22Rv1 (cell line): Measurements from ENCODE around the gene KRT9.
"Not testable (repeated sequence)": the region's sequence is repeated elsewhere in the genome, so short reads cannot be mapped to it uniquely, and the experiment has no call there.

Experiments used
- H3K27ac ChIP-seq: fragments of 450-650 bp; 2 replicates; pipeline ENCODE4 v1.5.1; 2017
- ZFX ChIP-seq: fragments of 450-650 bp; IDR thresholded peaks from 2 replicates; pipeline ENCODE4 v1.6.1; 2017; ENCODE audit warnings: antibody characterized with exemption, borderline replicate concordance
- TF ChIP-seq, protein P1 (sequence below): fragments of 450-650 bp; IDR thresholded peaks from 2 replicates; pipeline ENCODE4 v1.5.1; 2017; ENCODE audit warnings: mild to moderate bottlenecking

Gene KRT9

DNA sequence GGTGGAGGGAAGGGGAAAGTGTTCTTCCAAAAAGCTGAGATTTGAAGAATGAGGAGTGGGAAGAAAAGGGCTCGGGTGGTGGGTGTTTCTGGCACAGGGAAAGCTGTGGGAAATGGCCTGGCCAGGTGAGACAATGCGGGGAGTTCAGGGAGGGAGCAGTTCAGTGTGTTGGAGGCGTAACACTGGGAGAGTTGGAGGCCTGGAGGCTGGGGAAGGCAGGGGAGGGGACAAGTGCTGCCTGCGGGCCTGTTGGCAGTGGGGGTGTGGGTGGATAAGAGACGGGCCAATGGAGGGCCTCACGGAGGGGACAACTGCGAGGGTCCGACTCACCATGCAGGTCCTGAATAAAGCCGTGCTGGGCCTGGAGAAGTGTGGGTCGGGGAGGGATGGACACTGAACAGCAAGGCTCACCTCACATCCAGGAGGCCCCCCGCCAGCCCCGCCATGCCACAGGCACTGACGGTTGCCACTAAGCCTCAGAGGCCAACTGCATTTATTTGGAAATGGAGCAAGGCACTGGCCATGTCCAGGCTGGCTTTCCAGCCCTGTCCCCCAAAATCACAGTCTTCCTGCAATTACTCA lies 25.9 kb downstream of the KRT9 start:
- TF ChIP-seq, protein P1, sequence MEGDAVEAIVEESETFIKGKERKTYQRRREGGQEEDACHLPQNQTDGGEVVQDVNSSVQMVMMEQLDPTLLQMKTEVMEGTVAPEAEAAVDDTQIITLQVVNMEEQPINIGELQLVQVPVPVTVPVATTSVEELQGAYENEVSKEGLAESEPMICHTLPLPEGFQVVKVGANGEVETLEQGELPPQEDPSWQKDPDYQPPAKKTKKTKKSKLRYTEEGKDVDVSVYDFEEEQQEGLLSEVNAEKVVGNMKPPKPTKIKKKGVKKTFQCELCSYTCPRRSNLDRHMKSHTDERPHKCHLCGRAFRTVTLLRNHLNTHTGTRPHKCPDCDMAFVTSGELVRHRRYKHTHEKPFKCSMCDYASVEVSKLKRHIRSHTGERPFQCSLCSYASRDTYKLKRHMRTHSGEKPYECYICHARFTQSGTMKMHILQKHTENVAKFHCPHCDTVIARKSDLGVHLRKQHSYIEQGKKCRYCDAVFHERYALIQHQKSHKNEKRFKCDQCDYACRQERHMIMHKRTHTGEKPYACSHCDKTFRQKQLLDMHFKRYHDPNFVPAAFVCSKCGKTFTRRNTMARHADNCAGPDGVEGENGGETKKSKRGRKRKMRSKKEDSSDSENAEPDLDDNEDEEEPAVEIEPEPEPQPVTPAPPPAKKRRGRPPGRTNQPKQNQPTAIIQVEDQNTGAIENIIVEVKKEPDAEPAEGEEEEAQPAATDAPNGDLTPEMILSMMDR, result no peak
- TF ChIP-seq ZFX, result no peak
- no peak overlapping the region for H3K27ac ChIP-seq

DNA sequence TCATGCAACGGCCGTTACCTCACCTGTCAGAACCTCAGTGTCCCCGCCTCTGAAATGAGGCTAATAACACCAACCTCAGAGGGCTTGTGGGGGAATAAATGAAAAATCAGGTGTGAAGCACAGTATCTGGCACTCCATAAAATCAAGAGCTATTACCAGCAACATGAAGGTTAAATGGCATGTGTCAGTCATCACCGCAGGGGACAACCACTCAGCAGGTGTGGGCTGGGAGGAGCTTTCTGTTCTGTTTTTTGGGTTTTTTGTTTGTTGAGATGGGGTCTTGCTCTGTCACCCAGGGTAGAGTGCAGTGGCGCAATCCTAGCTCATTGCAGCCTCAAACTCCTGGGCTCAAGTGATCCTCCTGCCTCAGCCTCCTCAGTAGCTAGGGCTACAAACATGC lies 26.9 kb downstream of the KRT9 start:
- H3K27ac ChIP-seq, result no peak overlapping the region
- TF ChIP-seq, protein P1, result no peak
- no peak for TF ChIP-seq ZFX

DNA sequence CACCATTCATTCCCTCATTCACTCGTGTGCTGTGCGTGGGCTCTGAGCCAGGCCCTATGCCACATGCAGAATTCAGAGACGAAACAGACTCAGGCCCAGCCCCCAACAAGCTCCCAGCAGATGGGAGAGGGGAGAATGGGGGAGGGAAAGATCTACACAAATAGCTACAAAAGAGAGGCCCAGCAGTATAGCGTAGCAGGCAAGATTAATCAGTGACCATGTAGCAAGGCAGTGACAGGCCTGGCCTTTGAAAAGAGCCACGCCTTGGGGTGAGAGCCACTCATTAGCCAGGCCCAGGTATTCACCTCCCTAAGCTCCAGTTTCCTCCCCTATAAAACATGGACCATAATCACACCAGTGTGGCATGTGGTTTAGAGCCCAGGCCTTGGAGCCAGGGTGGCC lies 27.4 kb downstream of the KRT9 start:
- TF ChIP-seq ZFX, result no peak
- TF ChIP-seq, protein P1, result no peak
- no peak overlapping the region for H3K27ac ChIP-seq

DNA sequence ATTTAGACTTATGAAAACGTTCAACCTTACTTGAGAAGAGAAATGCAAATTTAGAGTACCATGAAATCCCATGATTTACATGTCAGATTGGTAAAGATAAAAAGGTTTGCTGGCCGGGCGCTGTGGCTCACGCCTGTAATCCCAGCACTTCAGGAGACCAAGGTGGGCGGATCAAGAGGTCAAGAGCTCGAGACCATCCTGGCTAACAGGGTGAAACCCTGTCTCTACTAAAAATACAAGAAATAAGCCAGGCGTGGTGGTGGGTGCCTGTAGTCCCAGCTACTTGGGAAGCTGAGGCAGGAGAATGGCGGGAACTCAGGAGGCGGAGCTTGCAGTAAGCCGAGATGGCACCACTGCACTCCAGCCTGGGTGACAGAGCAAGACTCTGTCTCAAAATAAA lies 29.1 kb downstream of the KRT9 start:
- not testable (repeated sequence) for H3K27ac ChIP-seq

DNA sequence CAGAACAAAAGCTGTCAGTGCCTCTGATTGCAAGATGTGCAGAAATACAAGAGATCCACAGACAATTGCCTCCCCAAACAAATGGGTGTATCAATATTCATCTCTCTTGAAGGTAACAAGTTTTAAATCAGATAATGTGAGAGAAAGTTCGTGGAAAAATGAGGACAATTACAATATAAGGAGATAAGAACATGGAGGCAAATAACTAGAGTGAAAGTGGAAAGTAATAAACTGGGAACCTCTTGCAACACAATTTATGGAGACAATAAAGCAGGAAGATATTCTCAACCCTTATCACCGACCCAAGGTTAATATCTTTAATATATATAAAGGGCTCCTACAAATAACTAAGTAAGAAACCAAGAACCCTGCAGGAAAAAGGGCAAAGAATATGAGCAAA lies 29.5 kb downstream of the KRT9 start:
- H3K27ac ChIP-seq, result no peak overlapping the region
- TF ChIP-seq ZFX, result no peak
- TF ChIP-seq, protein P1, result no peak

DNA sequence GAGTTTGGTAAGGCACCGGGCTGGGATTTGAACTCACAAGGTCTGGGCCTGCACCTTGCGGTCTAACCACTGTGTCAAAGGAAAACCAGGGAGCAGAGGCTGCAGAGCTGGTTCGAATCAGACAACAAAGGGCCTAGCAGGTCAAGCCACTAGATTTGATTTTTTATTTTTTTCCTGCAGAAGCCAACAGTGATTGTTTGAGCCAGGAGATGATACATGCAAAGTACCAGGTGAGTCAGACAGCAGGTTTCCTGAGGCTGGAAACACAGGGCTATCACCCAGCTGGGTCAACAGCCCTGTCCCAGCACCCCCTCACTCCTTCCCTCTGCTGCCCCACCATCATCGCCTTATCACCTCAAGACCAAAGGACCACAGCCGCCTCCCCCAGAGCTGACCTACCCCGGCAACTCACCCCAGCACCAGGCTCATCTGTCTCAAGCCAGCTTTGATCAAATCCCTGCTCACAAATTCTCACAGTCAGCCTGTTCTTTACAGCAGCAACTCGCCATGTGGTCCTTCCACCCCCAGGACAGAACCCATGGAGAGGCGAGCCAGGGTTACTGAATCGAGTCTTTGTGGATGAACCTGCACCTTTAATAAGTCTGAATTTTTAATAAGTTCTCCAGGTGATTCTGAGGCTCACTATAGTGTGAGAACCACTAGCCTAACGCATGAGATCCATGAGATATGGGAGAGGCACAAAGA lies 30.8 kb downstream of the KRT9 start:
- TF ChIP-seq, protein P1, result no peak
- no peak for TF ChIP-seq ZFX
- peak overlapping the region; percentile 86 for H3K27ac ChIP-seq

DNA sequence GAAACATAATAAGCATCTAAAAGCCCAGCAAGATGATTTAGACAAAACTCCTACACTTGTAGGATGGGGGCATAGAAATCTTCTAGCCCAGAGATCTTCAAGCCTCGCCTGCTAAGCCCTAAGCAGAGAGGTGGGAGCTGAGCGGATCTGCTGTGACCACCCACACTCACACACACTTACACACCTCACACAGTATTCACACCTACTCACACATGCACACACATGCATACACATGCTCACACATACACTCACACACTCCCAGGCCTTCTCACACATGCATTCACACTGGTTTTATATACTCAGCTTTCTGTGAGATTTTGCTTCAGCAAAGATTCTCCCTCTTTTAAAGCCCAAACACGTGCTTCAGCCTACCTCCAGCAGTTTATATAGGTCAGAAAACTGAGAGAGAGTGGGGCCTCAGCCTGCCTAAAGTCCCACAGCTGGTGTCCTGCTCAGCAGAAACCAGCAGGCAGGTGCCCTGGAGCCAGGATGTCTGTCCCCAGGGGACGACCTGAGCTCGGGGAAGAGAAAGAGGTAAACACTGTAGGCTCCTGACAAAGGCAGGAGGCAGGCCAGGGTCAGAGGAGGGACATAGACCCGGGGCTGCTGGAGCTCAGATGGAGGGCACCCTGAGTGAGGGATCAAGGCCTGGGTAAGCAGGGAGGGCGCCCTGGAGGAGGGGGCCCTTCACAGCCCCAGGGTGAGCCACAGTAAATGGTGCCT lies 31.7 kb downstream of the KRT9 start:
- TF ChIP-seq, protein P1, result no peak
- TF ChIP-seq ZFX, result no peak
- H3K27ac ChIP-seq, result peak overlapping the region; percentile 86
